WTC11 (cell line): ENCODE results near the gene GGACT. TPM values are rescaled to one million over a fixed set of nuclear protein-coding genes. Genes with fewer than 3 reads are reported as not detected.

Source experiments
- ATAC-seq: fragments of 200-7000 bp; cut with Tn5 transposase; 2 replicates; pipeline ENCODE4 v1.10.0; 2021; ENCODE audit warnings: mild to moderate bottlenecking, moderate library complexity
- CTCF ChIA-PET: fragments of 300-600 bp; sonication (Branson Sonifier 250); formaldehyde crosslinking; loops from one replicate; lab custom pipeline; 2021; ENCODE audit warnings: antibody characterized with exemption; lab: Charles Lee
- POLR2A ChIA-PET: fragments of 350-600 bp; sonication (Branson Sonifier 250); formaldehyde crosslinking; loops from one replicate; lab custom pipeline; 2021; ENCODE audit warnings: antibody characterized with exemption; lab: Charles Lee
- DNase-seq: peaks from one replicate; pipeline ENCODE4 v3.0.0; 2021; ENCODE audit warnings: low spot score
- H3K27ac Mint-ChIP-seq: 2 replicates; pipeline ENCODE4 v1.8.0; 2021; ENCODE audit warnings: mixed read lengths
- H3K27me3 Mint-ChIP-seq: 2 replicates; pipeline ENCODE4 v1.8.0; 2021; ENCODE audit warnings: low read depth, mild to moderate bottlenecking, moderate library complexity, mixed read lengths
- H3K36me3 Mint-ChIP-seq: 2 replicates; pipeline ENCODE4 v1.8.0; 2021; ENCODE audit warnings: mixed read lengths
- H3K4me1 Mint-ChIP-seq: 2 replicates; pipeline ENCODE4 v1.8.0; 2022; ENCODE audit warnings: mixed read lengths
- H3K4me3 Mint-ChIP-seq: 2 replicates; pipeline ENCODE4 v1.8.0; 2021; ENCODE audit warnings: mild to moderate bottlenecking, moderate library complexity, mixed read lengths
- H3K9me3 Mint-ChIP-seq: 2 replicates; pipeline ENCODE4 v1.8.0; 2021; ENCODE audit warnings: mixed read lengths
- ATF3 ChIP-seq: sonication (generic); formaldehyde crosslinking; conservative IDR thresholded peaks from 2 replicates; pipeline ENCODE4 v1.8.1; 2022; ENCODE audit warnings: mild to moderate bottlenecking, missing genetic modification reagents
- CBFB ChIP-seq: sonication (generic); formaldehyde crosslinking; IDR thresholded peaks from 2 replicates; pipeline ENCODE4 v1.8.1; 2022; ENCODE audit warnings: mild to moderate bottlenecking, low read depth, missing genetic modification reagents
- CTCF ChIP-seq: fragments of 200-600 bp; IDR thresholded peaks from 2 replicates; pipeline ENCODE4 v1.8.0; 2022; ENCODE audit warnings: antibody characterized with exemption
- ELF4 ChIP-seq: sonication (generic); formaldehyde crosslinking; IDR thresholded peaks from 2 replicates; pipeline ENCODE4 v1.8.1; 2022; ENCODE audit warnings: low read depth, mild to moderate bottlenecking, moderate library complexity, missing genetic modification reagents
- ETV6 ChIP-seq: sonication (generic); formaldehyde crosslinking; IDR thresholded peaks from 2 replicates; pipeline ENCODE4 v1.8.1; 2022; ENCODE audit warnings: mild to moderate bottlenecking, missing genetic modification reagents
- FOXP1 ChIP-seq: sonication (generic); formaldehyde crosslinking; IDR thresholded peaks from 2 replicates; pipeline ENCODE4 v1.8.0; 2022; ENCODE audit warnings: missing genetic modification reagents, mild to moderate bottlenecking, moderate library complexity, borderline replicate concordance
- FOXP4 ChIP-seq: sonication (generic); formaldehyde crosslinking; IDR thresholded peaks from 2 replicates; pipeline ENCODE4 v1.8.0; 2022; ENCODE audit warnings: mild to moderate bottlenecking, missing genetic modification reagents
- GRHL2 ChIP-seq: fragments of 250-450 bp; sonication (Bioruptor Pico); IDR thresholded peaks from 2 replicates; pipeline ENCODE4 v1.8.0; 2022; ENCODE audit warnings: mild to moderate bottlenecking, moderate library complexity; ENCODE audit not compliant: insufficient replicate concordance, severe bottlenecking
- HMGA2 ChIP-seq: fragments of 250-450 bp; sonication (Bioruptor Pico); IDR thresholded peaks from 2 replicates; pipeline ENCODE4 v1.4.0; 2021; ENCODE audit warnings: mild to moderate bottlenecking, moderate library complexity
- NFE2L1 ChIP-seq: sonication (generic); formaldehyde crosslinking; IDR thresholded peaks from 2 replicates; pipeline ENCODE4 v1.8.1; 2023; ENCODE audit warnings: missing genetic modification reagents
- PRRX2 ChIP-seq: fragments of 250-450 bp; sonication (Bioruptor Pico); IDR thresholded peaks from 2 replicates; pipeline ENCODE4 v1.8.0; 2021; ENCODE audit warnings: mild to moderate bottlenecking
- SMAD4 ChIP-seq: sonication (generic); formaldehyde crosslinking; IDR thresholded peaks from 2 replicates; pipeline ENCODE4 v1.8.0; 2022; ENCODE audit warnings: mild to moderate bottlenecking, missing genetic modification reagents
- TCF7 ChIP-seq: sonication (generic); formaldehyde crosslinking; IDR thresholded peaks from 2 replicates; pipeline ENCODE4 v1.8.0; 2022; ENCODE audit warnings: mild to moderate bottlenecking, low read depth, missing genetic modification reagents, moderate library complexity
- TEAD1 ChIP-seq: sonication (generic); formaldehyde crosslinking; IDR thresholded peaks from 2 replicates; pipeline ENCODE4 v1.8.0; 2022; ENCODE audit warnings: mild to moderate bottlenecking, missing genetic modification reagents
- TP53 ChIP-seq: sonication (generic); formaldehyde crosslinking; IDR thresholded peaks from 2 replicates; pipeline ENCODE4 v1.8.1; 2023; ENCODE audit warnings: mild to moderate bottlenecking, missing genetic modification reagents
- USF2 ChIP-seq: sonication (generic); formaldehyde crosslinking; IDR thresholded peaks from 2 replicates; pipeline ENCODE4 v1.8.1; 2023; ENCODE audit warnings: mild to moderate bottlenecking, missing genetic modification reagents, moderate library complexity
- ZNF121 ChIP-seq: sonication (generic); formaldehyde crosslinking; IDR thresholded peaks from 2 replicates; pipeline ENCODE4 v1.8.0; 2023; ENCODE audit warnings: missing genetic modification reagents
- ZNF219 ChIP-seq: sonication (generic); formaldehyde crosslinking; IDR thresholded peaks from 2 replicates; pipeline ENCODE4 v1.8.0; 2023; ENCODE audit warnings: missing genetic modification reagents, mild to moderate bottlenecking, borderline replicate concordance
- ZNF232 ChIP-seq: sonication (generic); formaldehyde crosslinking; IDR thresholded peaks from 2 replicates; pipeline ENCODE4 v1.8.0; 2022; ENCODE audit warnings: mild to moderate bottlenecking, missing genetic modification reagents
- ZNF263 ChIP-seq: sonication (generic); formaldehyde crosslinking; IDR thresholded peaks from 2 replicates; pipeline ENCODE4 v1.8.1; 2022; ENCODE audit warnings: low read depth, mild to moderate bottlenecking, moderate library complexity, missing genetic modification reagents
- ZNF423 ChIP-seq: fragments of 250-450 bp; sonication (Bioruptor Pico); IDR thresholded peaks from 2 replicates; pipeline ENCODE4 v2.1.2; 2022; ENCODE audit warnings: mild to moderate bottlenecking, moderate library complexity
- total RNA-seq: library from RNA; stranded (reverse); gene quantifications from 3 replicates; pipeline ENCODE4 v1.2.3, GENCODE V29; 2021
- TF ChIP-seq, protein P1 (sequence below): sonication (generic); formaldehyde crosslinking; IDR thresholded peaks from 2 replicates; pipeline ENCODE4 v1.8.1; 2022; ENCODE audit warnings: low read depth, mild to moderate bottlenecking, moderate library complexity, missing genetic modification reagents, borderline replicate concordance
- TF ChIP-seq, protein P2 (sequence below): sonication (generic); formaldehyde crosslinking; IDR thresholded peaks from 2 replicates; pipeline ENCODE4 v1.8.1; 2023; ENCODE audit warnings: mild to moderate bottlenecking, moderate library complexity, missing genetic modification reagents

GGACT gene
- total RNA-seq, 1 experiment from 2014 or later = 2.4 TPM

DNA sequence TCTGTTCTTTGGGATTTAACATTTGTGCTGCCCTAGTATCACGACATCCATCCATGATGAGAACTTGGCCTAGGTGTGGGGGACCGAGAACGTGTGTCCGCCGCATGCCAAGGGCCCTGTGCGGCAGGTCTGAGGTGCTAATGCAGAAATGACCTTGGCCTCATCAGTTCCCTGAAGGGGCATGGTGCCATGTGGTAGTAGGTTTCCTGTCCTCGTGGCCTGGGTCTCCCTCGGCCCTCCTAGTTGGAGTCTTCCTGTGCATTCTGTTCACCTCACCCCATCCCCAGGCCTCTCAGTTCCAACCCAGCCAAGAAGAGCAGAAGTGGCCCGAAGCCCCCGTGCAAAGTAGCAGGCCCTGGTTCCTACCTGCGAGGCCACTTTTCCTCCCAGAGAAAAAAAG, 59.8 kb downstream of the GGACT start:
- H3K9me3 Mint-ChIP-seq = no peaks in the 10 kb centered on the region
- H3K4me3 Mint-ChIP-seq = no peak overlapping the region
- no peak for DNase-seq
- ChIA-PET CTCF (no interaction called here), POLR2A (no interaction called here)
- TF ChIP-seq PRRX2 (CRISPR knock-in tag) (no peak), TP53 (no peak), CBFB (CRISPR knock-in tag) (no peak), FOXP1 (CRISPR knock-in tag) (no peak), ZNF423 (CRISPR knock-in tag) (no peak), HMGA2 (CRISPR knock-in tag) (no peak), ZNF263 (CRISPR knock-in tag) (no peak)
- TF ChIP-seq, protein P1, sequence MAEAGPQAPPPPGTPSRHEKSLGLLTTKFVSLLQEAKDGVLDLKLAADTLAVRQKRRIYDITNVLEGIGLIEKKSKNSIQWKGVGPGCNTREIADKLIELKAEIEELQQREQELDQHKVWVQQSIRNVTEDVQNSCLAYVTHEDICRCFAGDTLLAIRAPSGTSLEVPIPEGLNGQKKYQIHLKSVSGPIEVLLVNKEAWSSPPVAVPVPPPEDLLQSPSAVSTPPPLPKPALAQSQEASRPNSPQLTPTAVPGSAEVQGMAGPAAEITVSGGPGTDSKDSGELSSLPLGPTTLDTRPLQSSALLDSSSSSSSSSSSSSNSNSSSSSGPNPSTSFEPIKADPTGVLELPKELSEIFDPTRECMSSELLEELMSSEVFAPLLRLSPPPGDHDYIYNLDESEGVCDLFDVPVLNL (CRISPR knock-in tag) = no peak
- no peak for ATAC-seq
- H3K27me3 Mint-ChIP-seq = no peaks in the 10 kb centered on the region
- no peak overlapping the region; the same call in 1 of the 2 replicates for H3K27ac Mint-ChIP-seq
- H3K36me3 Mint-ChIP-seq = peaks cover 17% of the 10 kb centered on the region
- peaks cover 41% of the 10 kb centered on the region for H3K4me1 Mint-ChIP-seq

- no peaks in the 10 kb centered on the region for H3K9me3 Mint-ChIP-seq
- CTCF ChIA-PET = no interaction called here
- POLR2A ChIA-PET = no interaction called here
- TF ChIP-seq USF2 (CRISPR knock-in tag) (no peak), SMAD4 (no peak), ATF3 (no peak), ETV6 (no peak), ZNF232 (CRISPR knock-in tag) (no peak), FOXP4 (no peak), ELF4 (CRISPR knock-in tag) (no peak), ZNF219 (CRISPR knock-in tag) (no peak), TCF7 (no peak), CTCF (no peak), ZNF121 (no peak), TEAD1 (CRISPR knock-in tag) (no peak), NFE2L1 (CRISPR knock-in tag) (no peak), GRHL2 (CRISPR knock-in tag) (no peak)
- TF ChIP-seq, protein P2, sequence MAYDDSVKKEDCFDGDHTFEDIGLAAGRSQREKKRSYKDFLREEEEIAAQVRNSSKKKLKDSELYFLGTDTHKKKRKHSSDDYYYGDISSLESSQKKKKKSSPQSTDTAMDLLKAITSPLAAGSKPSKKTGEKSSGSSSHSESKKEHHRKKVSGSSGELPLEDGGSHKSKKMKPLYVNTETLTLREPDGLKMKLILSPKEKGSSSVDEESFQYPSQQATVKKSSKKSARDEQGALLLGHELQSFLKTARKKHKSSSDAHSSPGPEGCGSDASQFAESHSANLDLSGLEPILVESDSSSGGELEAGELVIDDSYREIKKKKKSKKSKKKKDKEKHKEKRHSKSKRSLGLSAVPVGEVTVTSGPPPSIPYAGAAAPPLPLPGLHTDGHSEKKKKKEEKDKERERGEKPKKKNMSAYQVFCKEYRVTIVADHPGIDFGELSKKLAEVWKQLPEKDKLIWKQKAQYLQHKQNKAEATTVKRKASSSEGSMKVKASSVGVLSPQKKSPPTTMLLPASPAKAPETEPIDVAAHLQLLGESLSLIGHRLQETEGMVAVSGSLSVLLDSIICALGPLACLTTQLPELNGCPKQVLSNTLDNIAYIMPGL (CRISPR knock-in tag) = no peak
- TF ChIP-seq, protein P1 (CRISPR knock-in tag) = no peak
These were observed 60.2 kb downstream of the GGACT start for GRCh38 chr13:100528353-100528752.

More at GRCh38 chr13:100528353-100528752, 60.2 kb downstream of the GGACT start:
- peaks cover 41% of the 10 kb centered on the region for H3K4me1 Mint-ChIP-seq
- DNase-seq = no peak
- no peaks in the 10 kb centered on the region for H3K27me3 Mint-ChIP-seq
- no peak overlapping the region; the same call in 1 of the 2 replicates for H3K27ac Mint-ChIP-seq
- H3K36me3 Mint-ChIP-seq = peaks cover 17% of the 10 kb centered on the region
- ATAC-seq = no peak
- no peak overlapping the region for H3K4me3 Mint-ChIP-seq
